SK-N-MC (cell line): ENCODE data around the gene C19orf67.

Experiments
- EZH2 ChIP-seq: fragments of 200-600 bp; sonication (generic); IDR thresholded peaks from one replicate; pipeline ENCODE4 v1.6.1; 2017; ENCODE audit warnings: antibody characterized with exemption
- FOXP2 ChIP-seq: optimal IDR thresholded peaks from 2 replicates; pipeline ENCODE3; 2011; ENCODE audit warnings: mild to moderate bottlenecking, moderate library complexity; ENCODE audit not compliant: insufficient read depth; ENCODE audit errors: extremely low read length, control extremely low read depth
- POLR2AphosphoS5 ChIP-seq: IDR thresholded peaks from 2 replicates; pipeline ENCODE4 v1.6.1; 2012; ENCODE audit warnings: mild to moderate bottlenecking, low read depth, low read length, borderline replicate concordance

GRCh38 chr19:14116918-14117578 is 31.5 kb upstream of the C19orf67 start:
- TF ChIP-seq EZH2 (no peak), POLR2AphosphoS5 (no peak), FOXP2 (no peak)
